ENCODE measurements around the gene RASGRP3.

- TF ChIP-seq POLR2A (IDR thresholded peaks at IDR 0.05), result no peak
- no peak for TF ChIP-seq CTCF (IDR thresholded peaks at IDR 0.05)
These were observed 128.6 kb downstream of the RASGRP3 start for GRCh38 chr2:33605056-33605455.

All from adrenal gland (tissue), 5 donors.